GM13977 (cell line): ENCODE data around the gene CCNJ.

Experiments used
- DNase-seq: peaks from one replicate; pipeline ENCODE4 v3.0.0; 2012; ENCODE audit warnings: low spot score
- in situ Hi-C: fragments of 300-500 bp; cut with MboI; formaldehyde crosslinking; loops from one replicate; pipeline ENCODE4 v1.12.0; 2022; ENCODE audit warnings: low sequenced_read_pairs, low pct_unique_long_range_greater_than_20kb, mixed read lengths, inconsistent platforms; ENCODE audit not compliant: unreplicated experiment
- TF ChIP-seq, protein P1 (sequence below): IDR thresholded peaks from 2 replicates; pipeline ENCODE4 v1.5.1; 2012; ENCODE audit warnings: mild to moderate bottlenecking, control low read depth; ENCODE audit not compliant: insufficient read depth; ENCODE audit errors: extremely low read depth, missing control alignments

The CCNJ gene

DNA sequence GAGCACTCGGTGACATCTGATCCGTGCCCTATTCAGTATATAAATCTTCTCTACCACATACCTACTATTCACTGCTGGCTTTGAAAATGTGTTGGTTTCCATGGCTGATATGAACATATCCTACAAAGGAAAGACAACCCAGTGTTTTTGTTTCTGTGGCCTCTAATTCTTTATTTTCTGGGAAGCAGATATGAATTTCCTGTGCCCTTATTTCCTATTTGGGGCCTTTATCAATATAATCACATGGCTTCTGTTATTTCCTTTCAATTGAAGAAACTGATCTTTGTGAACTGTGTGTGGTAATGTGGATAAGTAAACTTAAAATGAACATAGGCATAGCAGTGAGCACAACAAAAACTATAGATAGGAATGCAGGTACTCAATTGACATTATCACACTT, 10.6 kb downstream of the CCNJ start:
- in situ Hi-C loops: no loop called here
- TF ChIP-seq, protein P1, sequence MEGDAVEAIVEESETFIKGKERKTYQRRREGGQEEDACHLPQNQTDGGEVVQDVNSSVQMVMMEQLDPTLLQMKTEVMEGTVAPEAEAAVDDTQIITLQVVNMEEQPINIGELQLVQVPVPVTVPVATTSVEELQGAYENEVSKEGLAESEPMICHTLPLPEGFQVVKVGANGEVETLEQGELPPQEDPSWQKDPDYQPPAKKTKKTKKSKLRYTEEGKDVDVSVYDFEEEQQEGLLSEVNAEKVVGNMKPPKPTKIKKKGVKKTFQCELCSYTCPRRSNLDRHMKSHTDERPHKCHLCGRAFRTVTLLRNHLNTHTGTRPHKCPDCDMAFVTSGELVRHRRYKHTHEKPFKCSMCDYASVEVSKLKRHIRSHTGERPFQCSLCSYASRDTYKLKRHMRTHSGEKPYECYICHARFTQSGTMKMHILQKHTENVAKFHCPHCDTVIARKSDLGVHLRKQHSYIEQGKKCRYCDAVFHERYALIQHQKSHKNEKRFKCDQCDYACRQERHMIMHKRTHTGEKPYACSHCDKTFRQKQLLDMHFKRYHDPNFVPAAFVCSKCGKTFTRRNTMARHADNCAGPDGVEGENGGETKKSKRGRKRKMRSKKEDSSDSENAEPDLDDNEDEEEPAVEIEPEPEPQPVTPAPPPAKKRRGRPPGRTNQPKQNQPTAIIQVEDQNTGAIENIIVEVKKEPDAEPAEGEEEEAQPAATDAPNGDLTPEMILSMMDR: no peak
- DNase-seq: no peak

DNA sequence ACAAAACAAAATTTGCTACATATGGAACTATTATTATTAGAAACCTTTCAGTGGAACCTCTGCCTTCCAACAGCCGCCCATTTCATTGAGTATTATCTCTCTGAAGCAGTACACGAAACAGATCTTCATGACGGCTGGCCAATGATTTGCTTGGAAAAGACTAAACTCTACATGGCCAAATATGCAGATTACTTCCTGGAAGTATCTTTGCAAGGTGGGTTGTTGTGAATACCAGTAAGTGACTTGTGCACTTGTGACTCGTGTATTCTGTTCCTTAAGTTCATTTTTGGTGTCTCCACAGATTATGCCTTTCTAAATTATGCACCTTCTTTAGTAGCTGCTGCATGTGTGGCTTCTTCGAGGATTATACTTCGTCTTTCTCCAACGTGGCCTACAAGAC, 13.4 kb downstream of the CCNJ start:
- TF ChIP-seq, protein P1: no peak
- no peak for DNase-seq
- in situ Hi-C loops: no loop called here

DNA sequence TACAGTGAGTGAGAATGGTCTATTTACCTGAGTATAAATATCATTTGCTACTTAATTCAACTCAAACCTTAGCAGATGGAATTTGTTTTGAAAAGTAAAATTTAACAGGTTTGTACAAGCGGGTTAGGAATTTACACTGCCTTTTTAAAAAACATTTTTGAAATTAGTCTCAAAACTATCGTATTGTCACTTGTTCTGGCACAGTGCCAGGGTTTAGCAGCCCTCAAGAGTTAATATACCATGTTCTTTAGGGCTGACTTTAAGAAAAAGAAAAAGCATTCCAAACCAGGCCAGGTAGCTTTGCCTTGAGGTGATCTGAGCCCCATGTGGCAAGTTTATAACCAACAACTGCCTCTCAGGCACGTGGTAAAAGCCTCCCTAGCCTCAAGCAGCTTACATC, 17.8 kb downstream of the CCNJ start:
- TF ChIP-seq, protein P1: no peak
- DNase-seq: no peak
- in situ Hi-C loops: no loop called here

DNA sequence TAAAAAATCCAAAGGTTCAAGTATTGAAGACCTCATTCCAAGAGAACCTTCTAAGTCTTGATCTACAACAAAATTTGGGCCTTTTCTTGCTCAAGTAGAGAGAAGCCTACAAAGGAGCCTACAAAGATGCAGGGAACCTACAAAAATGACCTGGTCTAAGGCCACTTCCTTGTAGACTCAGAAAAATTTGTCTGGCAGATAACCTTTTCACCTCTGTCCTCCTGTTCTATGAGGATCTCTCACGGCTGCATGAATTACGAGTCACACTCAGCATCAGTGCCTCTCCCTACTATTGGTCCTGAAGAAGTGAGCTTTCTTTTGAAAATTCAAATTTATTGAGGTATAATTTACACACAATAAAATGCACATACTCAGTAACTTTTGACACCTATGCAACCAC, 29.3 kb downstream of the CCNJ start:
- TF ChIP-seq, protein P1: no peak
- DNase-seq: no peak
- in situ Hi-C loops: no loop called here

DNA sequence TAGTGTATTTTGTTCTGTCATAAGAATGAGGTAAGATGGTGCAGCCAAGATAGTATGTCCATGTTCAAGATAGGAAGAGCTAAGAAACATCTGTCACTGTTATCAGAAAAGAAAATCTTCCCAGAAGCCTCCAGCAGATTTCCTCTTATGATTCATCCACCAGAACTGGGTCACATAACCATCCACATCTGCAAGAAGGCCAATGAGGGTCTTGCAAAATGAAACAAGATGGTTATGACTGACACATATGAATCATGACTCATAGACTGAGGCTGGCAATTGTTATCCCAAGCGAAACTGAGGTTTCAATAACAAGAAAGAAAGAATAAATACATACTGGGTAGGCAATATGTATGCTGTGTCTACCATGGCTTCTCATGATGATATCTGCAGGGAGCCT, 30.3 kb downstream of the CCNJ start:
- in situ Hi-C loops: no loop called here
- no peak for DNase-seq
- TF ChIP-seq, protein P1: no peak

DNA sequence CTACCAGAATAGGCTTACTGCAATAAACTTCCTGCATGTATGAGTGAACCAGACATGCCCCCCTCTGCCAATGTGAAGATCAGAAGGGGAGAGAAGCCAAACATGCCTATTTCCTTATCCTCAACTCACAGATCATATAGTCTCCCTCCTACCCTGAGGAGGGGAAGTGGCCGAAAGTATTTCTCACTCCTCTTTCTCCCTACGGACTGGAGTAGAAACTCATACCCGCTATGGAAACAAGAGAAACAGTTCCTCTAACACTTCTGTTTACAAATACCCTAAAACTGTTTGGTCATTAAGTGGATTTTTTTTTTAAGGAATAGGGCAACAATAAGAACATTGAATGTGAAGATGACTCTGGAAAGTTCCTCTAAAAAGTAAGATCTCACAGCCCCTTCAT, 31.4 kb downstream of the CCNJ start:
- DNase-seq: no peak
- TF ChIP-seq, protein P1: no peak
- in situ Hi-C loops: no loop called here

DNA sequence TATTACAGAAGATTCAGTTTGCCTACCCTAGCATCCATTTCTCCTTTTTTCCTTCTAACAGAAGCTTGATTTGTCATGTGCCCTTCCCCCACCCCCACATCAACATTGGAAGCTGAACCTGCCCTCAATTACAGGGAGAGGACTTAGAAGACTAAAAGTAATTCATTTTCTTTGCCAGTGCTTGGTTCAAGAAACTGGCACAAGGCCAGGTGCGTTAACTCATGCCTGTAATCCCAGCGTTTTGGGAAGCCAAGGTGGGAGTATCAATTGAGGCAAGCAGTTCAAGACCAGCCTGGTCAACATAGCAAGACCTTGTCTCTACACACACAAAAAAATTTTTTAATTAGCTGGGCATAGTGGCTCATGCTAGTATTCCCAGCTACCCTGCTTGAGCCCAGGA, 32.6 kb downstream of the CCNJ start:
- TF ChIP-seq, protein P1: no peak
- DNase-seq: no peak
- in situ Hi-C loops: no loop called here
